MCF 10A (cell line): ENCODE measurements around the gene HNRNPDL. TPM values are rescaled to one million over a fixed set of nuclear protein-coding genes. Genes with fewer than 3 reads are reported as not detected.

Experiments used
- BruUV-seq: library from RNA; stranded (reverse); fragments of 400-500 nt; replicated peaks from 2 replicates; lab custom pipeline; 2021; lab: Mats Ljungman, UMichigan
- CTCF ChIA-PET: fragments of 300-600 bp; sonication (Branson Sonifier 250); formaldehyde crosslinking; extraction: SDS; loops from one replicate; lab custom pipeline; 2021; ENCODE audit warnings: antibody characterized with exemption, inconsistent platforms; lab: Yijun Ruan, JAX
- POLR2A ChIA-PET: fragments of 300-600, 350-650 bp; sonication (Branson Sonifier 250); formaldehyde crosslinking; extraction: SDS; loops from one replicate; lab custom pipeline; 2020; ENCODE audit warnings: antibody characterized with exemption, inconsistent platforms; lab: Yijun Ruan, JAX
- DNase-seq: peaks from one replicate; pipeline ENCODE4 v3.0.0-alpha.2; 2018; ENCODE audit not compliant: unreplicated experiment
- H3K27ac Mint-ChIP-seq: one replicate; pipeline ENCODE4 v1.8.0; 2022; ENCODE audit warnings: mild to moderate bottlenecking, low read depth, mixed read lengths; ENCODE audit not compliant: unreplicated experiment
- H3K27me3 Mint-ChIP-seq: one replicate; pipeline ENCODE4 v1.8.0; 2022; ENCODE audit warnings: mixed read lengths; ENCODE audit not compliant: insufficient read depth, unreplicated experiment
- H3K36me3 Mint-ChIP-seq: one replicate; pipeline ENCODE4 v1.8.0; 2022; ENCODE audit warnings: mild to moderate bottlenecking, moderate library complexity, mixed read lengths; ENCODE audit not compliant: insufficient read depth, unreplicated experiment
- H3K4me1 Mint-ChIP-seq: one replicate; pipeline ENCODE4 v1.8.0; 2022; ENCODE audit warnings: mixed read lengths; ENCODE audit not compliant: insufficient read depth, unreplicated experiment
- H3K4me3 Mint-ChIP-seq: one replicate; pipeline ENCODE4 v1.8.0; 2022; ENCODE audit warnings: mild to moderate bottlenecking, moderate library complexity, mixed read lengths; ENCODE audit not compliant: unreplicated experiment
- H3K9me3 Mint-ChIP-seq: one replicate; pipeline ENCODE4 v1.8.0; 2022; ENCODE audit warnings: mixed read lengths; ENCODE audit not compliant: unreplicated experiment
- CTCF ChIP-seq: fragments of 200-600 bp; IDR thresholded peaks from one replicate; pipeline ENCODE4 v1.8.0; 2022; ENCODE audit warnings: antibody characterized with exemption, mild to moderate bottlenecking; ENCODE audit not compliant: unreplicated experiment
- intact Hi-C: fragments of 100-400 bp; cut with micrococcal nuclease; formaldehyde crosslinking; loops from 2 replicates; pipeline ENCODE4 v1.14.1; 2022
- total RNA-seq: library from RNA; stranded (reverse); gene quantifications from 2 replicates; pipeline ENCODE4 v1.2.3, GENCODE V29; 2022

Gene HNRNPDL
- total RNA-seq, 1 experiment from 2014 or later, result 222 TPM

- ChIA-PET CTCF (interaction anchor here (0.7 to 1.1 kb wide), 3 partner anchors 32 to 434 kb away, joined by 3 read pairs; no protein-coding TSS in a partner anchor), POLR2A (interaction anchor here (0.5 to 1.1 kb wide), 4 partner anchors 10 to 454 kb away, joined by 3 to 4 read pairs (median 3); no protein-coding TSS in a partner anchor)
- no TSS peak for BruUV-seq
- H3K4me3 Mint-ChIP-seq, result no peak overlapping the region
- peaks cover 23% of the 10 kb centered on the region for H3K4me1 Mint-ChIP-seq
- peaks cover 43% of the 10 kb centered on the region for H3K36me3 Mint-ChIP-seq
- intact Hi-C loops, result no loop called here
- H3K27ac Mint-ChIP-seq, result no peak overlapping the region
- no peak for DNase-seq
- no peaks in the 10 kb centered on the region for H3K27me3 Mint-ChIP-seq
- H3K9me3 Mint-ChIP-seq, result no peaks in the 10 kb centered on the region
- no peak for TF ChIP-seq CTCF
Measured at GRCh38 chr4:82434949-82435348, 4.7 kb upstream of the HNRNPDL start.

- intact Hi-C loops, result no loop called here
- Mint-ChIP-seq H3K27ac (no peak overlapping the region), H3K36me3 (peaks cover 48% of the 10 kb centered on the region), H3K9me3 (no peaks in the 10 kb centered on the region), H3K27me3 (no peaks in the 10 kb centered on the region), H3K4me1 (peaks cover 16% of the 10 kb centered on the region), H3K4me3 (no peak overlapping the region)
- BruUV-seq, result no TSS peak
- POLR2A ChIA-PET, result interaction anchor here (1.0 kb wide), 1 partner anchor 60 kb away, joined by 3 read pairs; the partner anchor contains the start of gene HNRNPD
- TF ChIP-seq CTCF, result no peak
- CTCF ChIA-PET, result no interaction called here
- no peak for DNase-seq
Measured at GRCh38 chr4:82433791-82434190, 3.5 kb upstream of the HNRNPDL start.

GRCh38 chr4:82432596-82432995, 2.3 kb upstream of the HNRNPDL start:
- H3K36me3 Mint-ChIP-seq, result peaks cover 60% of the 10 kb centered on the region
- intact Hi-C loops, result no loop called here
- no peak for TF ChIP-seq CTCF
- POLR2A ChIA-PET, result interaction anchor here (0.7 to 6.5 kb wide), 8 partner anchors 7 to 800 kb away, joined by 3 to 91 read pairs (median 18); partner anchors contain the start of genes HNRNPD and THAP9
- no peaks in the 10 kb centered on the region for H3K9me3 Mint-ChIP-seq
- no peak for DNase-seq
- H3K4me3 Mint-ChIP-seq, result peak overlapping the region; percentile 98
- no peaks in the 10 kb centered on the region for H3K27me3 Mint-ChIP-seq
- peaks cover 15% of the 10 kb centered on the region for H3K4me1 Mint-ChIP-seq
- no TSS peak for BruUV-seq
- CTCF ChIA-PET, result interaction anchor here (0.7 to 1.4 kb wide), 3 partner anchors 9 to 52 kb away, joined by 4 read pairs; no protein-coding TSS in a partner anchor
- peak overlapping the region; percentile 54 for H3K27ac Mint-ChIP-seq

GRCh38 chr4:82431831-82432230, 1.6 kb upstream of the HNRNPDL start:
- Mint-ChIP-seq H3K4me3 (peak overlapping the region; percentile 98), H3K27ac (peak overlapping the region; percentile 12), H3K36me3 (peaks cover 65% of the 10 kb centered on the region), H3K27me3 (no peaks in the 10 kb centered on the region), H3K9me3 (no peaks in the 10 kb centered on the region), H3K4me1 (peaks cover 15% of the 10 kb centered on the region)
- intact Hi-C loops, result no loop called here
- no peak for DNase-seq
- ChIA-PET CTCF (interaction anchor here (0.5 to 1.4 kb wide), 3 partner anchors 9 to 51 kb away, joined by 3 to 4 read pairs (median 4); no protein-coding TSS in a partner anchor), POLR2A (interaction anchor here (0.6 to 6.5 kb wide), 17 partner anchors 8 to 603 kb away, joined by 3 to 91 read pairs (median 6); partner anchors contain the start of genes COPS4, HNRNPD and THAP9)
- no peak for TF ChIP-seq CTCF
- no TSS peak for BruUV-seq
